Testis (tissue), 3 donors: ENCODE measurements around the gene TMEM145. TPM values are rescaled to one million over a fixed set of nuclear protein-coding genes. Genes with fewer than 3 reads are reported as not detected.

Experiments used
- DNase-seq: peaks from one replicate; pipeline ENCODE4 v3.0.0-alpha.2; 2019
- H3K27ac ChIP-seq, 2 donors: fragments of 200-600 bp; sonication (generic); one replicate each; pipeline ENCODE4 v1.5.1; 2019
- H3K27me3 ChIP-seq: fragments of 200-600 bp; sonication (generic); one replicate; pipeline ENCODE4 v1.5.1; 2019
- H3K36me3 ChIP-seq: fragments of 200-600 bp; sonication (generic); one replicate; pipeline ENCODE4 v1.5.1; 2017; ENCODE audit warnings: low read depth; ENCODE audit errors: missing control alignments
- H3K4me1 ChIP-seq: fragments of 200-600 bp; sonication (generic); one replicate; pipeline ENCODE4 v1.5.1; 2019
- H3K4me3 ChIP-seq, 2 donors: fragments of 200-600 bp; sonication (generic); one replicate each; pipeline ENCODE4 v1.5.1; 2017 to 2019
- H3K9me3 ChIP-seq: fragments of 200-600 bp; sonication (generic); one replicate; pipeline ENCODE4 v1.5.1; 2017
- POLR2A ChIP-seq: fragments of 450-650 bp; IDR thresholded peaks from one replicate; pipeline ENCODE4 v1.6.1; 2017; ENCODE audit warnings: antibody characterized with exemption, mild to moderate bottlenecking, moderate library complexity
- WGBS, 2 donors: methylation state at CpG; one replicate each; pipeline ENCODE4 v1.1.5; 2018; 5-methylcytosine and 5-hydroxymethylcytosine counted together
- intact Hi-C: fragments of 100-400 bp; cut with DNase I; formaldehyde crosslinking; loops from one replicate; pipeline ENCODE4 v1.15.1; 2023; ENCODE audit warnings: low total_unique reads
- polyA plus RNA-seq: library from polyadenylated mRNA; stranded (reverse); fragments of 350-450 nt; fragmentation: Illumina TruSeq; extraction: RNeasy Lipid Tissue Mini Kit (QIAGEN cat#74804); gene quantifications from one replicate; pipeline ENCODE4 v1.2.3, GENCODE V29; 2014; ENCODE audit warnings: low read depth, low replicate concordance; ENCODE audit not compliant: insufficient read depth
- total RNA-seq, 2 donors: library from RNA; depleted of rRNA; stranded (reverse); fragments of >200 nt; gene quantifications; one replicate each; pipeline ENCODE4 v1.2.3, GENCODE V29; 2016
- TF ChIP-seq, protein P1 (sequence below), 3 experiments: fragments of 450-650 bp in 2 of 3; fragments of 200-600 bp in 1 of 3; sonication (generic) in 1 of 3; IDR thresholded peaks; one replicate each; pipeline ENCODE4 v1.5.1; 2016 to 2019; ENCODE audit warnings: antibody characterized with exemption in 3 of 3, mild to moderate bottlenecking in 2 of 3, moderate library complexity in 1 of 3

TMEM145 gene
- total and polyA plus RNA-seq, 3 donors from 2014 or later, result 6.9 to 12.3 (median 7.2) TPM

DNA sequence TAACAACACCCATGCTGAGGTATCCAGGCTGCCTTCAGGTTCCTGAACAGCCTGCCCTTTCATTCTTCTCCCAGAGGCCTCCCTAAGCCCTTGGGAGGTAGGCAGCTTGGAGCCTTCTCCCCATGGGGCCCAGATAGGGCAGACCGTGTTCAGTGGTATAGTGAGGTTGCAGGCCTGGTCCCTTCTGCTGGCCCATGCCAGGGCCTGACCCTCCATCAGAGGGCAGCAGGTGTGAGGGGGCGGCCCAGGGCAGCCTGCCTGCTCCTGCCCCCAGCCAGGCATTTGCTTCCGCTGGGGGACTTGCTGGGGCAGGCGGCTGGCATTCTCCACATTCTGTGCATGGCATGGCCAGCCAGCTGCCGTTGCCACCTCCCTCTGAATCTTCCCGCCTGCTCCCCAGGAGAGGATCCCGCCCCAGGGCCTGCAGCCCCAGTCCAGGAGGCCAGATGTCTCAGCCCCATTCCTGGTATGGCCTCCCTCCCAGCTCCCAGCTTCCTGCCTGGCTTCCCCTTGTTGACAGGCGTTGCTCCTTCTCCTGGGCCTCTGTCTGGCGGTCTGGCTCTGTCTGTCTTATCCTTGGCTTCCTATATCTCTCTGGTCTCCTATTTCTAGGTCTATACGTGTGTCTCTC, 35.2 kb upstream of the TMEM145 start:
- Histone ChIP-seq H3K27ac (peak overlapping the region; percentile 87 to 98), H3K4me1 (peaks cover 55% of the 10 kb centered on the region), H3K36me3 (no peaks in the 10 kb centered on the region), H3K9me3 (no peaks in the 10 kb centered on the region), H3K4me3 (no peak overlapping the region), H3K27me3 (no peaks in the 10 kb centered on the region)
- intact Hi-C loops, result no loop called here
- WGBS, 2 donors, result 53 to 62% methylated on average over 8 to 10 of the region's 10 CpGs
- DNase-seq, result no peak
- no peak for TF ChIP-seq POLR2A
- TF ChIP-seq, protein P1, sequence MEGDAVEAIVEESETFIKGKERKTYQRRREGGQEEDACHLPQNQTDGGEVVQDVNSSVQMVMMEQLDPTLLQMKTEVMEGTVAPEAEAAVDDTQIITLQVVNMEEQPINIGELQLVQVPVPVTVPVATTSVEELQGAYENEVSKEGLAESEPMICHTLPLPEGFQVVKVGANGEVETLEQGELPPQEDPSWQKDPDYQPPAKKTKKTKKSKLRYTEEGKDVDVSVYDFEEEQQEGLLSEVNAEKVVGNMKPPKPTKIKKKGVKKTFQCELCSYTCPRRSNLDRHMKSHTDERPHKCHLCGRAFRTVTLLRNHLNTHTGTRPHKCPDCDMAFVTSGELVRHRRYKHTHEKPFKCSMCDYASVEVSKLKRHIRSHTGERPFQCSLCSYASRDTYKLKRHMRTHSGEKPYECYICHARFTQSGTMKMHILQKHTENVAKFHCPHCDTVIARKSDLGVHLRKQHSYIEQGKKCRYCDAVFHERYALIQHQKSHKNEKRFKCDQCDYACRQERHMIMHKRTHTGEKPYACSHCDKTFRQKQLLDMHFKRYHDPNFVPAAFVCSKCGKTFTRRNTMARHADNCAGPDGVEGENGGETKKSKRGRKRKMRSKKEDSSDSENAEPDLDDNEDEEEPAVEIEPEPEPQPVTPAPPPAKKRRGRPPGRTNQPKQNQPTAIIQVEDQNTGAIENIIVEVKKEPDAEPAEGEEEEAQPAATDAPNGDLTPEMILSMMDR (IDR thresholded peaks at IDR 0.05), result no peak

DNA sequence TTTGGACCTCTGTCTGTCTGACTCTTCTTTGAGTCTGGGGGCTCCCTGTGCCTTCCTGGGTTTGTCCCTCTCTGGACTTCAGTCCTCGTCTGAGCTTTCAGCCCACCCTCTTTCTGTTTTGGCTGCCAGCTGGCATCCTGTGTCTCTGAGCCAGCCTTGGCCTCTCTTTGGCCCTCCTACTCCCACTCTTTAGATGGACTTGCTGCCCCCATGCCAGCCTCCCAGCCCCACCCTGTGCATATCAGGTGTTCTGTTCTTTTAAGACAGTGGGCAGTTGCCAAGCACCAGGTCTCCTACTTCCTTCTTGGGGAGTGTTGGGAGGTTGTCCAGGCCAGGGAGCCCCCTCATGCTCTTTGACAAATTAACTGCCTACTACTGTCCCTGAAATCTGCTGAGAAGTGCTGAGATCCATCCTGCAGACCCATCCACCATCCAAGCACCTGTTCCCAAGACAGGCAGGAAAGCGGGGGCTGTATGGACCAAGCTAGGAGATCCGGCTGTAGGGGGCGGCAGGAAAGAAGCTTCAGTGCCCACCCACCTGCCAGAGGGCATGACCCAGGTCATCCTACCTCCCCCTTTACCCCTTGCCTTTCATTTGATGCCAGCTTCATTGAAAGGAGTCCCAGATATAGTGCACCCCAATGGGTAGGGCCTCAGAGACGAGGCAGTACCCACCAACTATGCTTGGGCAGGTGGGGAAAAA, 34.5 kb upstream of the TMEM145 start:
- intact Hi-C loops, result no loop called here
- Histone ChIP-seq H3K4me3 (no peak overlapping the region), H3K9me3 (no peaks in the 10 kb centered on the region), H3K4me1 (peaks cover 61% of the 10 kb centered on the region), H3K27me3 (no peaks in the 10 kb centered on the region), H3K27ac (peak overlapping the region; percentile 87 to 98), H3K36me3 (no peaks in the 10 kb centered on the region)
- WGBS, 2 donors, result 62 to 75% methylated on average over 4 to 5 of the region's 5 CpGs
- TF ChIP-seq, protein P1 (IDR thresholded peaks at IDR 0.05), result no peak
- no peak for TF ChIP-seq POLR2A
- peak; percentile 51 for DNase-seq

DNA sequence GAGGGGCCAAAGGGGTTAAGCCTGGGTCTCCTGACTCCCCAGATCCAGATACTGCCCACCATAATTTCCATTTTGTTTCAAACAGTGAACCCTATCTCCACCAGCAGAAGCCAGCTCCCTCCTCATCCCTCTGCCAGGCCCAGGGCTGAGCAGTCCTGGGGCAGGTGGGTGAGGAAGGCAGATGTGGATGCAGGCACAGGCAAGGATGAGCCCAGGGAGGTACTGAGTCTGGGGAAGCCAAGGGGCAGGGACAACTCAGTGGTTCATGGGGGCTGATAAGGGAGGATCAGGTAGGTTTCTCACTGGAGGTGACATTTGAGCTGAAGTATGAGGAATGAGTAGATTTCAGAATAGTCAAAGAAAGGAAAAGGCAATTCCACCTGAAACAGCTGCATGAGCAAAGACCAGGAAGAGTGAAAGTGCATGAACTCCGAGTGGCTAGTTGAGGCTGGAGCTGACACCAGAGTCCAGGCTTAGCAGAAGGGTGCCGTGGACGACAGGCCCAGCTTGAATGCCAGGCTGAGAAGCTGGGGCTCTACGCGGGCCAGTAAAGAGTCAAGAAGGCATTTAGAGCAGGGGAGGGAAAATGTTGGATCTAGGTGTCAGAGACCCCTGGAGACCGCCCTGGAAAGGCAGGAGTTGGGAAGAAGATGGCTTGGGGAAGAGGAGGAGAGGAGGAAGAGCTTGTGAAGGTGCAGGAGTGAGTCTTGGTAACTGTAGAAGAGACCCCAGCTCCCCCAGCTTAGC, 33.8 kb upstream of the TMEM145 start:
- intact Hi-C loops, result no loop called here
- no peaks in the 10 kb centered on the region for H3K9me3 ChIP-seq
- H3K4me3 ChIP-seq, result peak overlapping the region; percentile 76 to 78
- no peaks in the 10 kb centered on the region for H3K36me3 ChIP-seq
- peak overlapping the region; percentile 87 to 98 for H3K27ac ChIP-seq
- WGBS, 2 donors, result 6 to 10% methylated on average over 6 of the region's 6 CpGs
- H3K27me3 ChIP-seq, result no peaks in the 10 kb centered on the region
- TF ChIP-seq POLR2A, result no peak
- TF ChIP-seq, protein P1 (IDR thresholded peaks at IDR 0.05), result no peak
- H3K4me1 ChIP-seq, result peaks cover 61% of the 10 kb centered on the region
- DNase-seq, result no peak

DNA sequence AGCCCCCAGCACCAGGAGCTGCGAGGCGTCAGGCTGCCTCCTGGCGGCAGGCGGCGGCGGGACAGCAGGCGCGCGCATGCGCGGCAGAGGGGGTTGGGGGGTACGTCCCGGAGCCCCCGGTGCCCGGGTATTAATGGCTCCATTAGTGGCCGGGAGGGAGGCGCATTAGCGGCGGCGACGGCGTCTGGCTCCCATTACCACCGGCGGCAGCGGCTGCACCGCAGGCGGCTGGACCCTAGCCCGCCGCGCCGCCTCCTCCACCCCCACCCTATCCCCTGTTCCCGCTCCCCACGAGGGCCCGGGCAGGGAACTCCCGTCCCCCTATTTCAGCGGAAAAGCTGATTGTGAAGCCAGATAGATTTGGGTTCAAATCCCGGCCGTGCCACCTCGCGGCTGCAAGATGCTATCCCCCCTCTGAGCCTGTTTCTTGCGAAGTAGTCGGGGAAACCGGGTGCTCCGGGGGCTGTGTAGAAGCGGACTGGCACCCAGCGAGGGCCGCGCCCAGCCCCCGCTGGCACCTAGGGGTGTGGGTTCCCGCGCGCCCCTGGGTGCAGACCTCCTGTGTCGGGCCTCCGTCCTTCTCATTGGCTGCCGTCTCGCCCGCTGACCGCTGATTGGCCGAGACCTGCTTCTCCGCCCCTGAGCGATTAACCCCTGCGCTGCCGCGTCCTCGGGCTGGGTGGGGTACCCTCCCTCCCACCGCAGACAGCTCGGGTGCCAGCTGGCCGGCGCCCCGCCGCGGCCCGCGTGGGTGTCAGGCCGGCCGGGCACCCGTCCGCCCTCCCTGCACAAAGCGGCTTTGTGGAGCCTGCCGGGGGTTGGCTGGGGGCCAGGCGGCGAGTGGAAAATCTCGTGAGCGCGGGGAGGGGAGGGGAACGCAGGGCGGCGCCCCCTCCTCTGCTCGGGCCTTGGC, 33.0 kb upstream of the TMEM145 start:
- 0% methylated on average over 32 to 67 of the region's 89 CpGs for WGBS, 2 donors
- no peaks in the 10 kb centered on the region for H3K36me3 ChIP-seq
- H3K4me1 ChIP-seq, result peaks cover 67% of the 10 kb centered on the region
- peak; percentile 96 for DNase-seq
- peak overlapping the region; percentile 87 to 98 for H3K27ac ChIP-seq
- H3K9me3 ChIP-seq, result no peaks in the 10 kb centered on the region
- no peaks in the 10 kb centered on the region for H3K27me3 ChIP-seq
- no peak for TF ChIP-seq POLR2A
- TF ChIP-seq, protein P1 (IDR thresholded peaks at IDR 0.05), result peak; percentile 91 to 96 (median 95)
- H3K4me3 ChIP-seq, result peak overlapping the region; percentile 76 to 78
- intact Hi-C loops, result no loop called here
